ENCODE measurements around the gene CLDN6. TPM values are rescaled to one million over a fixed set of nuclear protein-coding genes. Genes with fewer than 3 reads are reported as not detected.

The CLDN6 gene
- total and polyA plus RNA-seq, 9 of the 15 experiments (the other 6 are each of a cell fraction or from before 2014, with no cell fraction given): 0.22 to 0.75 (median 0.38) TPM; not detected in 3

- TF ChIP-seq, protein P1, sequence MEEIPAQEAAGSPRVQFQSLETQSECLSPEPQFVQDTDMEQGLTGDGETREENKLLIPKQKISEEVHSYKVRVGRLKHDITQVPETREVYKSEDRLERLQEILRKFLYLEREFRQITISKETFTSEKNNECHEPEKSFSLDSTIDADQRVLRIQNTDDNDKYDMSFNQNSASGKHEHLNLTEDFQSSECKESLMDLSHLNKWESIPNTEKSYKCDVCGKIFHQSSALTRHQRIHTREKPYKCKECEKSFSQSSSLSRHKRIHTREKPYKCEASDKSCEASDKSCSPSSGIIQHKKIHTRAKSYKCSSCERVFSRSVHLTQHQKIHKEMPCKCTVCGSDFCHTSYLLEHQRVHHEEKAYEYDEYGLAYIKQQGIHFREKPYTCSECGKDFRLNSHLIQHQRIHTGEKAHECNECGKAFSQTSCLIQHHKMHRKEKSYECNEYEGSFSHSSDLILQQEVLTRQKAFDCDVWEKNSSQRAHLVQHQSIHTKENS (CRISPR knock-in tag; IDR thresholded peaks at IDR 0.05): no peak
- TF ChIP-seq EGR1 (conservative IDR thresholded peaks at IDR 0.05) (peak; percentile 98), BRD4 (IDR thresholded peaks at IDR 0.05) (no peak), DPF2 (IDR thresholded peaks at IDR 0.05) (peak; percentile 54; the same call in 1 of the 2 replicates), ZBTB17 (CRISPR knock-in tag; IDR thresholded peaks at IDR 0.05) (0 out of 2 replicates have a peak, but pooled peaks have one; percentile 16), ZNF124 (CRISPR knock-in tag; IDR thresholded peaks at IDR 0.05) (no peak), KHSRP (IDR thresholded peaks at IDR 0.05) (no peak), ZNF316 (IDR thresholded peaks at IDR 0.05) (no peak), POLR2B (IDR thresholded peaks at IDR 0.05; ENCODE audit: low read depth, partially characterized antibody) (no peak), THRAP3 (IDR thresholded peaks at IDR 0.05; ENCODE audit: borderline replicate concordance) (no peak), GMEB1 (CRISPR knock-in tag; IDR thresholded peaks at IDR 0.05) (peak; percentile 54), EZH2 (IDR thresholded peaks at IDR 0.05; ENCODE audit: borderline replicate concordance, low read depth, low read length) (no peak), NFXL1 (CRISPR knock-in tag; IDR thresholded peaks at IDR 0.05) (0 out of 2 replicates have a peak, but pooled peaks have one; percentile 40), STAG1 (CRISPR knock-in tag; IDR thresholded peaks at IDR 0.05; ENCODE audit: borderline replicate concordance) (peak; percentile 70; the same call in 1 of the 2 replicates), PHF20 (IDR thresholded peaks at IDR 0.05; ENCODE audit: partially characterized antibody) (peak; percentile 22), NFRKB (IDR thresholded peaks at IDR 0.05; ENCODE audit: low read depth) (no peak), ARNT (IDR thresholded peaks at IDR 0.05) (no peak), SREBF2 (CRISPR knock-in tag; IDR thresholded peaks at IDR 0.05) (no peak), ZNF197 (CRISPR knock-in tag; IDR thresholded peaks at IDR 0.05; ENCODE audit: low read depth) (no peak), HNRNPUL1 (IDR thresholded peaks at IDR 0.05; ENCODE audit: low read length) (no peak), TCF7 (IDR thresholded peaks at IDR 0.05; ENCODE audit: borderline replicate concordance) (peak; percentile 11; the same call in 1 of the 2 replicates)
- TF ChIP-seq, protein P2, sequence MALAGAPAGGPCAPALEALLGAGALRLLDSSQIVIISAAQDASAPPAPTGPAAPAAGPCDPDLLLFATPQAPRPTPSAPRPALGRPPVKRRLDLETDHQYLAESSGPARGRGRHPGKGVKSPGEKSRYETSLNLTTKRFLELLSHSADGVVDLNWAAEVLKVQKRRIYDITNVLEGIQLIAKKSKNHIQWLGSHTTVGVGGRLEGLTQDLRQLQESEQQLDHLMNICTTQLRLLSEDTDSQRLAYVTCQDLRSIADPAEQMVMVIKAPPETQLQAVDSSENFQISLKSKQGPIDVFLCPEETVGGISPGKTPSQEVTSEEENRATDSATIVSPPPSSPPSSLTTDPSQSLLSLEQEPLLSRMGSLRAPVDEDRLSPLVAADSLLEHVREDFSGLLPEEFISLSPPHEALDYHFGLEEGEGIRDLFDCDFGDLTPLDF (CRISPR knock-in tag; IDR thresholded peaks at IDR 0.05): peak; percentile 98
- TF ChIP-seq, protein P3, sequence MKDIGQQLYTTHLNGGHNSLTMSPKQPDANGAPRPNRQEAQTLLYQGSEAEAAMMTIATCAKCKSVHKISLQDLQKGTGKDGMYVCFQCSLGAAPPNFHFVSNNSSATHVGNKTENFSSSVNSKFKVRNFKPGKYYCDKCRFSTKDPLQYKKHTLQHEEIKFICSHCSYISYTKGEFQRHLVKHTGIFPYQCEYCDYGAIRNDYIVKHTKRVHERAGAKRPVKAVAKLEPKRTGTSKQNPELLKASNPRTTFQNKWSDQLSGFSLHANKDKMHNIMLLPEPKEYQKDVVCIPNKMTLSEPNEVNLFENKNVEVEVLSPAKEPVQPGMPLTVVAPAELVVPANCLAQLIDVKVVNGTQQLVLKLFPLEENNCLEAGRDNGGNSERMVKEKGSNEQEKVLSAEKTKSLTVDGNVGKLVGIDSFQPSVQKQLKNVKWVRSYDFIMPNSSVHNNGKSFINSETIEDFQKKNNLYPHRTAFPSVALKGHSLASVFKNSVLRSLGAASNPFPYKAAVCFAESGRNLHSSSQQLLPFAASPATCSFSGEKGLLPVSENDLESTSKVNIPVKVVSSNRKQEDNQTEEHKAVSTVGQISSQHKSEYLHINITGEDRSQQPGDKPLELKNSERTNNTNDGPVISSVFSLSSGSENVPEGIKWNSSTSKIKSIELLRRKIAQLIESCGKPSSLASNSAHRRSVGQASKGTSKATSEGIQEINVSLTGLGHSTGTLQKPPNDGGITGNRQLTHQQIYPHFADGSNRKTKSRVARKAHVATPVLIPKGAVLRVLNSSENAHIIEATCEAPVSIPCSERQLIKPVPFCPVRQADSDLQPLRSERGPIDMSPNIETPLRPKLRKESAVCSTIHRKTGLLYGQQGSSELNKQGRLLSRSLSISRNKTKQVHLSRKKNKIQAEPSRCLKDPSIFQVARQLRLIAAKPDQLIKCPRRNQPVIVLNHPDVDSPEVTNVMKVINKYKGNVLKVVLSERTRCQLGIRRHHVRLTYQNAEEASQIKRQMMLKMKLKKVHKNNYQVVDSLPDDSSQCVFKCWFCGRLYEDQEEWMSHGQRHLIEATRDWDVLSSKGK (CRISPR knock-in tag; IDR thresholded peaks at IDR 0.05): no peak
These were observed 49.0 kb downstream of the CLDN6 start, which contains the start of gene PAQR4 (continued) for GRCh38 chr16:2968738-2969544.

Measured in K562 (cell line).